Fibroblast of skin of left quadriceps (primary cell): Measurements from ENCODE around the gene PAGE2B.
"Not testable (repeated sequence)": the region's sequence is repeated elsewhere in the genome, so short reads cannot be mapped to it uniquely, and the experiment has no call there.

Experiments used
- DNase-seq, 2 experiments: peaks; one replicate each; pipeline ENCODE4 v3.0.0-alpha.2; 2013; ENCODE audit warnings: low read depth in 2 of 2

PAGE2B gene

GRCh38 chrX:55109306-55109705 is 34.5 kb downstream of the PAGE2B start:
- DNase-seq, result no peak

GRCh38 chrX:55111578-55112254 is 36.9 kb downstream of the PAGE2B start:
- no peak for DNase-seq

- not testable (repeated sequence) for DNase-seq
Observed at GRCh38 chrX:55116589-55116988, 41.8 kb downstream of the PAGE2B start.

GRCh38 chrX:55118574-55118973 is 43.7 kb downstream of the PAGE2B start:
- no peak for DNase-seq

GRCh38 chrX:55119271-55119670 is 44.4 kb downstream of the PAGE2B start:
- DNase-seq, result no peak

- no peak for DNase-seq
Observed at GRCh38 chrX:55119712-55120111, 44.9 kb downstream of the PAGE2B start.

GRCh38 chrX:55120761-55121358 is 46.0 kb downstream of the PAGE2B start:
- DNase-seq, result no peak

GRCh38 chrX:55123900-55124299 is 49.1 kb downstream of the PAGE2B start:
- DNase-seq, result no peak

- no peak for DNase-seq
Observed at GRCh38 chrX:55127692-55128091, 52.9 kb downstream of the PAGE2B start.
